Femur (tissue), 1 donor: ENCODE data around the gene KIAA1328.

ENCODE experiments used
- DNase-seq: peaks from one replicate; pipeline ENCODE4 v3.0.0-alpha.2; 2017

The KIAA1328 gene

GRCh38 chr18:37230768-37231167 lies 401.8 kb downstream of the KIAA1328 start:
- DNase-seq = no peak

- DNase-seq = no peak
These were observed 402.3 kb downstream of the KIAA1328 start for GRCh38 chr18:37231251-37231650.

DNA sequence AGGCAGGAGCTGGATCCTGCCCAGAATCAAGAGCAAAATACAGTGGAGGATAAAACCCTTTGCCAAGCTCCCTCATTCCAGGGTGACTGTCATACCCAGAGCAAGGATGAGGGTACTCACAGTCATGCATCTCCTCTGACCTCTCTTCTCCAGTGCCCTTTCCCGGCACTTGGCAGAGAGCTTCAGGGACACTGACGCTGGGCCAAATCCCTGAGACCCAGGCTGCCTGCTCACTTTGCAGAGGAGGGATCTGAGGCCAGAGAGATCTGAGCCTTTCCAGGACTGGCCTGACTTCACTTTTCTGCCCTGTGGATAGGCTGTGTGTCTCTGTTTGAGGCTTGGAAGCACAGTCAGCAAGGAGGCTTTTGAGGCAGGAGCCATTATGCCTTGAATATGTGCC lies 406.7 kb downstream of the KIAA1328 start:
- no peak for DNase-seq

DNA sequence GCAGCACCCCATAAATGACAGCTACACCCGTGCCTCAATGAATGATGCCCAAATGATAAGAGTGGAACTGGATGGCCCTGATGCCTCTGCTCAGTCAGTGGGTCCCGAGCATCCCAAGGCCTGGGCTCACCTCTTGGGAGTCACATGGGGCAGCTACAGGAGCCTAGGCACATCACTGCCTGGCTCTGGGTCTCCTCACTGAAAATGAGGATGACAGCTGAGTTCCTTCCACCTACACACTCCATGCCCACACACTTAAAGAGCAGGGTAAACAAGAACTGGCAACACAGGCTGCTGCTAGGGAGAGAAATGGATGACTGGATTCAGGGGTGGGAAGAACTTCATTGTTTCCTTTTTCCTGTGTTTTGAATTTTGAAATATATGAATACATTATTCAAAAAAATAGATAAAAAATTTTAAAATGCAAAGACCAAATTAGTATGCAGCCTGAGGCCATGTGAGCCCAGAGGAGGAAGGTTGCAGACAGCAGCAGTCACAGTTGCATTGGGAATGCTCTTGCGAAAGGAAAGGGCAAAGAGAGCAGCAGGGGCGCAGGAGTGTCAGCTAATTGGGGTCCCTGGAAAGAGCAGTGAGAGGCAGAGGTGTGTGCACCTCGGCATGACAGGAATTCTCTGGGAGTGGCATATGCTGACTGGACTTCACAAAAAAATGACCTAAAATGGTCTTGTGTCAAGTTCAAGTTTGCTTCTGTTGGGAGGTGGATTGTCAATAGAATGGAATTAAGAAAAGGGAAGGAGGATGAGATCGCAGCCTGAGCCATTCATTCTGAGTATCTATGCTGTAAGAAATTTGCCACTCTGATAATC lies 409.6 kb downstream of the KIAA1328 start:
- DNase-seq = no peak

DNA sequence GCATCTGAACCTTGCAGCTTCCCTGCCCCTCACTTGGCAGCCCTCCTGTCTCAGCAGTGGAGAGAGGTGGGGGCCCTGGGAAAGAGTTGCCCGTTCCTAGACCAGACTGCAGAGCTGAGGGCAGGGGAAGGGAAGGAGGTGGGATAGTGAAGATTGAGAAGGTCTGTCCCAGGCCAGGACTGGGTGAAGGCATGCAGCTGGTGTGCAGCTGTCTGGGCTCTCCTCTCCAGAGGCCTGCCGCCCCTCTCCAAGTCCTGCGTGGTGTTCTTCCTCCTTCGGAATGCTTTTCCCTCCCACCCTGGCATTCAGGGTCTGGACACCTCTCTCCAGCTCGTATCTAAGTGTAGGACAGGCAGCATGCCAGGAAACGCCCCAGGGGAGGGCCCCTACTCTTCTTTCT lies 413.2 kb downstream of the KIAA1328 start:
- no peak for DNase-seq

- no peak for DNase-seq
These were observed 414.1 kb downstream of the KIAA1328 start for GRCh38 chr18:37242826-37243560.

GRCh38 chr18:37243741-37244140 lies 414.8 kb downstream of the KIAA1328 start:
- peak; percentile 28 for DNase-seq

DNA sequence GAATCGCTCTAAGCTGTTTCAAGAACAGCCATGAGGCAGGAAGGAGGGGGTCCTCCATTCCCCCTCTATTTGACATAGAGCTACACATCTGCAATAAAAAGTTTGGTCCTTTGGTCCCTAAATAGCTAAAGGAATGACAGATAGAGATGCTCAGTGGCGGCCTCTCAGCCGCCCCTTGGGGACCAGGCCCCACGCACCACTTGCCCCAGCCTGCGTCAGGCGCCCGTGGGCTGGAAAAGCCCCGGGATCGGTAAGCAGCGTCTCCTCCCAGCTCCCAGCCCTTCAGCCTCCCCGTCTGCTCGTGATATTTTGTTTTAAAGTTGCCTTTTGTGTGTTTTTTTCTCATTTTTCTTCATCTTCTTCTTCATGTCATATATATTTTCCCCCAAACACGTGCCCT lies 415.7 kb downstream of the KIAA1328 start:
- DNase-seq = no peak

GRCh38 chr18:37246779-37247340 lies 417.9 kb downstream of the KIAA1328 start:
- DNase-seq = peak; percentile 8

- DNase-seq = peak; percentile 5
These were observed 418.7 kb downstream of the KIAA1328 start for GRCh38 chr18:37247497-37248161.

DNA sequence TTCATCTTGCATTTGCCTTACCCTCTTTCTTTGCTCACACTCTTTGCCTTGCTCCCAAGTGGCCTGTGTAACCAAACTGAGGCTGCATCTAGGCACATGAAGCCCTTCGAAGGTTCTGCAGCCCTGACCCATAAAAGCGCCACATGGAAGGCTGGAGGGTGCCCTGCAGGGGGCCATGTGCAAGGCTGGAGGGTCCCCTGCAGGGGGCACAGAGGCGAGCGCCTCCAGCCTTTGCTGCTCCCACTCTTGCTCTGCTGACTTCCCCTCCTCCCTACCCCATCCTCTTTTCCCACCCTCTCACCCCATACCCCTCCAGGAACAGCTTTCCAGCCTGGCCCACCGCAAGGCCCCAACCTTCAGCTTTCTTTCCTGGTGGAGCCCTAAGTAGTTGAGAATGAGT lies 419.4 kb downstream of the KIAA1328 start:
- DNase-seq = no peak

GRCh38 chr18:37249171-37249886 lies 420.4 kb downstream of the KIAA1328 start:
- no peak for DNase-seq

DNA sequence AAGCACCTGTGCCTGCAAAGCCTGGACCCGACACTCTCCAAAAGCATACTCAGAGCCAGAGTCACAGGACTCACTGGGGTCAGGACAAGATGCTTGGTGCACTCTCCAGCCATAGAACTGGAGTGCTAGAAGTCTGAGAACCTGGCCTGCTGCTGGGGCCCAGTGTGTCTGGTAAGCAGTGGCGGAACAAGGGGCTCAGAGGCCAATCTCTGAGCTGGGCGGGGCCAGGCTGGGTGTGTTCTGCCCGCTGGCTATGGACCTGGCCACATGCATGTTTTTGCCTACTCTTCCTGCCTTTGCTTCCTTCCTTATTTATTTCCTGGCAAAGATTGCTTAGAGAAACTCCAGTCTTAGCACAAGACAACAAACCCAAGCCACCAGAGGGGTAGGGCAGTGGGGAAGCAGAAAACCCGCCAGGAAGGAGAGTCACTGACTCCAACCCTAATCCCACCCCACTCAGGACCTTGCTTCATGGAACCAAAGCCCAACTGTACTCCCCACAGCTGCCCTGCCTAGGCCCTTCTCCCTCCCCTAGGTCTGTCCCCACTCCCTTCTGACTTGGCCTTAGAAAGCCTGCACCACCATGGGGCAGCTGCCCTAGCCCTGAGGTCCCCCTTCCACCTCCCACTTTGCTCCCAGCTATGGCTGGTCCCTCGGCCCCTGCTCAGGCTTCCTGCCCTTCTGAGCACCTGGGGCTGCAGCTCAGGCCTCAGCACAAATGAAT lies 421.1 kb downstream of the KIAA1328 start:
- DNase-seq = no peak

GRCh38 chr18:37251679-37252078 lies 422.8 kb downstream of the KIAA1328 start:
- DNase-seq = no peak

GRCh38 chr18:37252342-37252741 lies 423.4 kb downstream of the KIAA1328 start:
- no peak for DNase-seq

DNA sequence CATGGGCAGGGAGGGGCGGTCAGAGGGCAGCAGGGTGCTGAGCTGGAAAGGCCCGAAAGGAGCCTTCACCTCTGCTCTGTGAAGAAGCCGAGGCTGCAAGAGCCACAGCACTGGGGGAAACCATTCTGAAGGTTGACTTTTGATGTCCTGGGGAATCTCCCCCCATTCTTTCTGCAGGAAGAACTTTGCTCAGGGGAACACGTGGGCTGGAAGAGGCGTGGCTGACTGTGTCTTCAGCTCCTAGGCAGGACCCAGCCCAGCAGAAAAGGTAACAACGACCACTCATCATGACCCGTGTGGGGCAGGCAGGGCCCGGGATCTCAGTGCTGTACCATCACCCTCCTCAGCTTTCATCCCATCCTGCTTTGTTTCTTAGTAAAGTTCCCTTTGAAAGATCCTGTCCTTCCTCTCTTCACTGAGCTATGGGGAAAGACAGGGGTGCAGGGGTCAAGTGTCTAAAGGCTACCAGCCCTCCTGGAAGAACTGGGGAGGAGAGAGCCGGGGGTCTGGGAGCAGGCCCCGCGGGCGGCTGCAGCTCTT lies 424.0 kb downstream of the KIAA1328 start:
- no peak for DNase-seq

DNA sequence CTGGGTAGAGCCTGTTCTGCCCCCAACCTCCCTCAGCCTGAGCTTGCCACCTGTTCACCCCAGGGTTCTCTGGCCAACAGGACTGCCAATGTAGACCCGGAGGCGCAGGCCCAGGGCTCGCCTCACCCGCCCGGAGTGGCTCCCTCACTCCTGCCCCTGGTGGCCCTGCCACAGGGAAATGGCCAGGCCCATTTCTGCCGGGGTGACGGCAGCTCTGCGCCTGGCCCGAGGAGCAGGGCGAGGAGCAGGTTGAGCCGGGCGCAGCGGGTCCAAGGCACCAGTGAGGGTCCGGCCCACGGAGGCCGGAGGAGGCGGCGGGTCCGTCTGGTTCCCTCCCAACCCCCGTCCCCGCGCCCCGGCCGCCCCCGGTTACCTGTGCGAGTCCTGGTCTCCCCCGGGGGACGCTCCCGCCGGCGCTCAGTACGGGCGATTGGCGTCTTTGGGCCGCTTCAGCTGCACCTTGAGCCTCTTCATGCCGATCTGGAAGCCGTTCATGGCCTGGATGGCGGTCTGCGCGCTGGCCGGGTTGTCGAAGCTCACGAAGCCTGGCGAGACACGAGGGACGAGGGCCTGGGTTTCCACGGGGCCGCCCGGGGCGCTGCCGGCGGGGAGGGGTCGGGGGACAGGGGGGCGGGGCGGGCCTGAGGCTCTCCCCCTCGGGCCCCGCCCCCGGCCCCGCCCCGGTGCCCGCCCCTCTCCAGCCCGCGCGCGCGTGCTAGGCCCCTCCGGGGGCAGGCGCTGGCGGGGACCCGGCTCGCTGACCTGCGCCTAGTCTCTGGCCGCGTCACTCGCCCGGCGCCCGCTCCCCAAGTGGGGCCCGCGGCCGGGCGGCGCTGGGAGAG lies 424.7 kb downstream of the KIAA1328 start:
- peak; percentile 43 for DNase-seq

GRCh38 chr18:37254236-37254754 lies 425.4 kb downstream of the KIAA1328 start:
- DNase-seq = no peak

- DNase-seq = no peak
These were observed 426.0 kb downstream of the KIAA1328 start for GRCh38 chr18:37254973-37255372.

- no peak for DNase-seq
These were observed 429.2 kb downstream of the KIAA1328 start for GRCh38 chr18:37258131-37258530.
